Measurements from ENCODE around the gene NOXO1.

DNA sequence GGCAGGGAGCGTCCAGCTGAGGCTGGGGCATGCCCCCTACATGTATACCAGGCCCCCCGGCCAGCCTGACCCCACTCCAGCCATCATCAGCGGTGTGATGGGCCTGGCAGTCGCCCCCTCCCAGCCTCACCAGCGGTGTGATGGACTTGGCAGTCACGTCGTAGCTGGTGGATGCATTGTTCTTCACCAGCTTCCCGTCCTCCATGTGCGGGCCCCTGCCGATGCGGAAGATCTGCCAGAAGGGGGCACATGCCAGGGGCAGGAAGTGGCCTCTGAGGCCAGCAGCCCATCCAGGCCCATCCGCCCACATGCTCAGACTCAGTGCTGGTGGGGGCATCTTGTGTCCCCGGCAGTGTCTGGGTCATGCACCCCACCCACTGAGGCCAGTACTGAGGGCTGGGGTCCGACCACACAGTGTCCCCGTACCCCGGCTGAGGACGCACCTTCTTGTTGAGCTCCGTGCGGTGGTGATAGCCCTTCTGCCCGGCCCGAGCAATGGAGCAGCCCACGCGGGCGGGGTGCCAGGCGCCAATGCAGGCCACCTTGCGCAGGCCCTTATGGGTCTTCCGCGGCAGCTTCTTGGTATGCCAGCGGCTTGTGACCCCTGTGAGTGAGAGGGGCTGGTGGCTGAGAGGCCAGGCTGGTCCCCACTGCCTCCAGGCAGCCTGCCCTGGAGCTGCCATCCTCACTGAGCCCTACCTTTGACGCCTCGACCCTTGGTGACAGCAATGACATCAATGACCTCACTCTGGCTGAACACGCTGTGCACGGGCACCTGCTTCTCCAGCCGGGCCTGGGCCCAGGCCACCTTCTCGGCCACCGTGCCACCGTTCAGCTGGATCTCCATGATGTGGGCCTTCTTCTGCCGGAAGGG, 34.5 kb downstream of the NOXO1 start:
- TF ChIP-seq, protein P1, sequence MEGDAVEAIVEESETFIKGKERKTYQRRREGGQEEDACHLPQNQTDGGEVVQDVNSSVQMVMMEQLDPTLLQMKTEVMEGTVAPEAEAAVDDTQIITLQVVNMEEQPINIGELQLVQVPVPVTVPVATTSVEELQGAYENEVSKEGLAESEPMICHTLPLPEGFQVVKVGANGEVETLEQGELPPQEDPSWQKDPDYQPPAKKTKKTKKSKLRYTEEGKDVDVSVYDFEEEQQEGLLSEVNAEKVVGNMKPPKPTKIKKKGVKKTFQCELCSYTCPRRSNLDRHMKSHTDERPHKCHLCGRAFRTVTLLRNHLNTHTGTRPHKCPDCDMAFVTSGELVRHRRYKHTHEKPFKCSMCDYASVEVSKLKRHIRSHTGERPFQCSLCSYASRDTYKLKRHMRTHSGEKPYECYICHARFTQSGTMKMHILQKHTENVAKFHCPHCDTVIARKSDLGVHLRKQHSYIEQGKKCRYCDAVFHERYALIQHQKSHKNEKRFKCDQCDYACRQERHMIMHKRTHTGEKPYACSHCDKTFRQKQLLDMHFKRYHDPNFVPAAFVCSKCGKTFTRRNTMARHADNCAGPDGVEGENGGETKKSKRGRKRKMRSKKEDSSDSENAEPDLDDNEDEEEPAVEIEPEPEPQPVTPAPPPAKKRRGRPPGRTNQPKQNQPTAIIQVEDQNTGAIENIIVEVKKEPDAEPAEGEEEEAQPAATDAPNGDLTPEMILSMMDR (IDR thresholded peaks at IDR 0.05): no peak
- no peak for TF ChIP-seq POLR2A (IDR thresholded peaks at IDR 0.05)
